ENCODE data around the gene DDI1. TPM values are rescaled to one million over a fixed set of nuclear protein-coding genes. Genes with fewer than 3 reads are reported as not detected.

The DDI1 gene
- total RNA-seq: not detected

DNA sequence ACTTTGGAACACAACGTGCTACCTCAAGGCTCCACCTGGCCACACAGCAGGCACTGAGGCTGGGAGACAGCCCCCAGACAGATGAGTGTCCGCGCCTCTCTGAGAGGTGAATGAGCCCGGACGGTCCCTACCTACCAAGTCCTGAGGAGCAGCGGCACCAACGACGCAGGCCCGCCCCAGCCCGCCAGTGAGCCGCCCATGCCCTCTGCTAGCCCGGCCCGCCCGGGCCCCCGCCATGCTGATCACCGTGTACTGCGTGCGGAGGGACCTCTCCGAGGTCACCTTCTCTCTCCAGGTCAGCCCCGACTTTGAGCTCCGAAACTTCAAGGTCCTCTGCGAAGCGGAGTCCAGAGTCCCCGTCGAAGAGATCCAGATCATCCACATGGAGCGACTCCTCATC, at the start of gene DDI1:
Gene DDI1, plus strand, starts transcription at position 53 of the 400 bp plus-strand sequence. Its CDS starts 183 bp downstream, at position 236.
- no peak for DNase-seq (ENCODE audit: low read depth in 2 of 3, low spot score in 2 of 3)

DNA sequence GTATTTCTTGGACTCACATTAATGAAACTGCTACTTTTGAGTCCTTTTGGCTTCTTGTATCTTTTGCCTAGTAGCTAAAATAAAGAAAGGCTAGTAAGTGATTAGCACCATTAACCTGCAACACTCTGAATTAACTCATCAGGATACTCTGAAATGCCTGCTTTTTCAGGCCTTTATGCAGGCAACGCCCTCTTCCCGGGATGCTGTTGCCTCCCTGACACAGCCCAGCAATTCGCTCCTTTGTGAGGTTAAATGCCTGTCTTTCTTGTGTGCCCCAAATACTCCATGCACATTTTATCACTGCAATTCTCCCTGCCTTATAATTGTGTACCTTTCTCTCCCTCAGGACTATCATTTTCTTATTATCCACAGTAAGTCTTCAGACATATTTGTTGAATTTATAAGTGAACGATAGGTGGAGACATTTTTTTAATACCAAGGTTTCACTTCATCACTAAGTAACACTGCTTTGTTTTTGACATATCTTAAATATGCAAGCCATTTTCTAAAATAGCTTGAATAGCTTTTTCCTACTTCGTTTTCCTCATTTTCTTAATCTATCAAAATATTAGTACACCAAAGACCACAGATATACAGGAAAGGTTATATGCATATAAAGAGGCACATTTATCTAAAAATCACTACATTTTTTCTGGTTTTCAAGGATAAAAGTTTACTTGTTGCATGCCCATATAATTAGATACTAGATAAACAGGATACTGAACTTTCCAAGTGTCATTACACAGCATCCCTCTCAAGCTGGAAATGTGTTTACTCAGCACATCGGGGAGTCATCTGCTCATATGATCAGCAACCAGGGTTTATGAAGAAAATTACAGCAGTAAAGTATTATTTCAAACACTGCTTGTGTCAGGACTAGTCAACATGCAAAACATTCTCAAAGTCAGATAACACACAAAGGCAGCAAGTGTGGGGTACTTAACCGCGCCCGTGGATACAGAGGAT, 48.5 kb upstream of the DDI1 start:
- no peak for DNase-seq (ENCODE audit: low read depth in 2 of 3, low spot score in 2 of 3)

DNA sequence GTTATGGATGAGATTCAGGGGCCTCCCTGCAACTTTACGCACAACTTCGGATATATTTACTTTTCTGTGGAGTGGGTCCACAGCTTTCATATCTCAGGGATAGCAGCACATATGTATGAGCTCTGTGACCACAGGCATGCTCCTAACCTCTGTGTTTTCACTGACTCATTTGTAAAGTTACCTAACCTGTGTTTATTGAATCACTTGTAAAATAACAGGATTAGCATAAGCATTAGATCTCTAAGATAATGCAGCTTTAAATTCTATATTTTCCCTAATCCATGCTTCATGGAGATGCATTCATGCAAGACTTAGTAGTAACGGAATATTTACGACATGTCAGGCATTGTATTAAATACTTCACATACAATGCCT, 47.9 kb upstream of the DDI1 start:
- no peak for DNase-seq (ENCODE audit: low read depth in 2 of 3, low spot score in 2 of 3)

DNA sequence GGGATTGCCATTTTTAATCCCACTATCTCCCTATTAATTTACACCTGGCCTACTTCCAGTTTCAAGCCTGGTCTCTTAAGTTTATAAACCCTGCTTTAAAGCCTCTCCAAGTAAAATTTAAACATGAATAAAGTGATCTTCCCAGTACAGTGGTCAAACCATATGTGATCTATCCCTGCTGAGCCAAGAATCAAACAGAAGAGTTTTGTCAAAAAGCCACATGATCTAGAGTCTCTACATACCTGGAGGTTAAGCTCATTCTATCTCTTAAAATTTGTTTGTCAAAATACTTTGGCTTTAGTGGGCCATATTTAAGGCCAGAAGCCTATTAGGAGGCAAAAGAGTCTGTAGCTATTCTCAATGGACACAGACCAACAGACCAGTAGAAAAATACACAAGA, 42.9 kb upstream of the DDI1 start:
- DNase-seq (ENCODE audit: low read depth in 2 of 3, low spot score in 2 of 3): no peak

DNA sequence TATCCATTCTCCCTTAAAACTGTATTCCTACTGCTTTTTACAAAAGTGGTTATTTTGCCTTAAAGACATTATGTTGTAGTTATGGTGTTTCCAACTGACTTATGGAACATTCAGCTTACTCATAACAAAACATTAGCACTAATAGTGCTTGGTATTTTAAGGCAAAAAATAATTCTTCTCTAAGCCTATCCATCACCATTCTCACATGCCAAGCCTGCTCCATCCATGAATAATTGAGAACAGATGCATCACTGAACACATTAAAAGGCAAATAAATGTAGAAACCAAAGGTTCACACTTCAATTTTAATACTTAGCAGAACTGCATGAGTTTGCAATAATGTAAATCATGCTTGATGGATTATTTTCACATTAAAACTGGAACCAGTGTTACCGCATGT, 42.3 kb upstream of the DDI1 start:
- DNase-seq (ENCODE audit: low read depth in 2 of 3, low spot score in 2 of 3): no peak

DNA sequence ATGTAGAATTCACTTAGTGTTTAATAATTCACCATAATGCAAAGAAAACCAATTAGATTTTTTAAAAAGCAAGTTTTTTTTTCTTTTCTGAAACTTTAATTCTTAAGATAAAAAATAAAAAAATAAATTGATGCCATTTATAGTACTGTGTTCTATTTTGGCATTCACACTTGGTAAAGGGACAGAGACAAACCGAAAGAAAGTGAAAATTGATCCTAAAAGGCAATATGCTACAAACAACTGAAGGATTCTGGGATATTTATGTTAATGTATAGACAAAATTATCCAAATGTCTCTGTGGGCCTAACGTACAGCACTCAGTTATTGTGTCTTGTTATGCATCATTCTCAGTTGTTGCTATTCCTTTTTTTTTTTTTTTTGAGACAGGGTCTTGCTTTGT, 41.9 kb upstream of the DDI1 start:
- DNase-seq (ENCODE audit: low read depth in 2 of 3, low spot score in 2 of 3): no peak

DNA sequence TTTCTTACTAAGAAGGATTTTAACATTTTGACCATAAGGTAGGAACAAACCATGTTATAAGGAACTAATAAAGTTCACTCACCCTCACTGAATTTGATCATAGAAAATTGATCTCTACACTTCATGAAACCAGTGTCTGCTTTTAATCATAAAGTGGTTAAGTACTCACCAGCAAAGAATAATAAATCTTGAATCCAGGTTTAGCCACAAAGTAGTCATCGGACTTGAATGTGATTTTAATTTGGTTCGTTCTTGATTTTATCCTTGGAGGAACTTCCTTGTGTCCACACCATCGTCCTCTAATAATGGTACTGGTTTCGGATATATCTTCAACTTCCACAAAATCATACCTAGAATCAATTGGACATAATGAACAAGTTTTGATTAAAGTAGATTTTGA, 40.5 kb upstream of the DDI1 start:
- DNase-seq (ENCODE audit: low read depth in 2 of 3, low spot score in 2 of 3): no peak

DNA sequence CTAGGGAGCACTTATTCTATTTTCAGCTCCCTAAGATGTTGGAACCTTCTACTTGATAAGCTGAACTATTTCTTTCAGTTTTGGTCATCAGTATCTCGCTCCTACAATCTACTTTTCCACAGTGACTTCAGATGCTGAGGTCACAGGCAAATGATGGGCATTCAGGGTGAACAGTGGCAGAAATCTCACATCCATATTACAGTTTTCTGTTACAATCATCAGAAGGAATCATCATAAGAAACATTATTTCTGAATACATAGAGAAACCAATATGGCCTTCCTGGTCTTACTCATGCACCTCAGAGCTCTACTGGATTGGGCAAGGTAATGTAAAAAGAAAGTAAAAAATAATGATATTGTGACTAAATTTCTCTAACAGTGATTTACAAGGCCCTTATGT, 39.4 kb upstream of the DDI1 start:
- no peak for DNase-seq (ENCODE audit: low read depth in 2 of 3, low spot score in 2 of 3)

DNA sequence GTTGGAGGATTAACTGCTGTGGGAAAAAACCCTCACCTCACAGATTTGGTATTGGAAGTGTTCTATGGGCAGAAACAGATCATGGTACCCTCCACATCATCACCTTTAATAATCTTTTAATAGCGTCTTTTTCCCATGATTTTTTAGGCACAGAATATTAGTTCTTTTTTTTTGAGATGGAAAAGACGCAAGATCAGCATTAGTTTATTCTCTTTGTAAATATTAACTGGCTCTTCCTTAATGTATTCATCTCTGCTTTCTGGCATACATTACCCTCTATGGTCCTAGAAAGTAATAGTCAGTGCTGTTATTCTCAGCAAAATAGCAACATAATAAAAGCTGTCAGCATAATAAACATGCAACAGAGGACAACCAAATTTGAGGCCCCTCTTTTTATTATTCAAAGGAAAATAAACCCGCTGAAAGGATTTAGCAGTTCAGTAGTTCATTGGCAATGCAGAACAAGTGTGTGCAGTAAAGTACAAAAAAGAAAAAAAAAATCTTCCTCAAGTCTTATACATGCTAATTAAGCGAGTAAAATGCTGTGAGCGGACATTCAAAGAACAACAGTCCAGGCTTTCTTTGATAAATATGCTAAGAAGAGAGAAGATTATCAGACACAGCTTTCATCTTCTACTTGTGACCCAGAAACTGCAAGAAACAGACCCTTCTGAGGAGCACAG, 37.5 kb upstream of the DDI1 start:
- no peak for DNase-seq (ENCODE audit: low read depth in 2 of 3, low spot score in 2 of 3)

DNA sequence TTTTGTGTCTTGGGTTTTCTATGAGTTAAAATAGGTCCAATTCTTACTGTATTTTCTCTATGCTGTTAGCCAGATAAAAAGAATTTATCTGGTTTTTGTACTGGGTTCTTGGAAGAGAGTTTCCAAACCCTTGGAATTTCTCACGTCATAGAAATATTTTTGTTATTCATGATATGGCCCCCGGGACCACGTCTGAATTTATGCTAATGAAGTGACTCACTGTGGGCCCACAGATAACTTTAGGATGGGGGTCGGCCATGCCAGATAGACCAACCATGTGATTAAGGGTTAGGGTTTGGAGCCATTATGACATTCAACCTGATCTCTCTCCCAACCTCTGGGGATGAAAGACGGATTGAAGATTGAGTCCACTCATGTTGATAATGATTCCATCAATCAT, 35.6 kb upstream of the DDI1 start:
- no peak for DNase-seq (ENCODE audit: low read depth in 2 of 3, low spot score in 2 of 3)

DNA sequence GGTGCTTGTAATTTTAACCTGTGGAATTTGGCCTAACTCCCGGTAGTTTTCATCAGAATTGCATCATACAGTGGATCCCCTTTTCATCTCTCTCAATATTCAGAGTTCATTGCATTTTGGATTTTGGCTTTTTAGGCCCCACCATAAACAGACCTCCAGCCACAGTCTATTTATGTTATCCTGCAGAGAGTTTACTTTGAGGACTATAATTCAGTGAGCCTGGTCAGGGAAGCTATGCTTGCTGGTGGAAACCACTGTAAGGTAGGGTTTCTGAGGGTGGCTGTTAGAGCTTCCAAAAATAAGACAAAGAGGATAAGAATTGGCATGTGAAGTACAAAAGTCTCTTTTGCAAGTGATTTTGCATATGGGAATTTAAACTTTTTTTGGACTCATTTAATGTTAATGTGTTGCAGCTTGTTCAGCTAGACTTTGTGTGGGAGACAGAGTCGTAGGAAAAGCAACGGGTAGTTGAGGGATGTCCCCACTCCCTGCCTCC, 34.8 kb upstream of the DDI1 start:
- DNase-seq (ENCODE audit: low read depth in 2 of 3, low spot score in 2 of 3): no peak

DNA sequence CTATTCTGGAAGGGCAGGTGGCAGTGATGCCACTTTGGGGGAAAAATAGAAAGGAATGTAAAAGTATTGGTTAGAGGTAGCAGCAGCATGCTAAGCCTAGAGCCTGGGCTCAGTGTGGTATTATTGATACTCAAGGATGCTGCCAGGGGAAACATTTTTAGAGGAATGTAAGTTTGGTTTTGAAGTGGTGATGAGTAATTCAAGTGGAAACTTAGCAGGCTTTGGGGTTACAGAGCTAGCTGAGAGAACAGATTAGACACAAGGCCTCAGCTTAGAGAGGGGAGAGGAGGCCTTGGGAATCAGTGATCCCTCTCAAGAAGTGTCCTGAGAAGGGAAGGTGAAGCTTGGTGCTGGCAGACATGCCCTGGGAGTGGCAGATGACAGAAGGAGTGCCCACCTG, 32.9 kb upstream of the DDI1 start:
- no peak for DNase-seq (ENCODE audit: low read depth in 2 of 3, low spot score in 2 of 3)

DNA sequence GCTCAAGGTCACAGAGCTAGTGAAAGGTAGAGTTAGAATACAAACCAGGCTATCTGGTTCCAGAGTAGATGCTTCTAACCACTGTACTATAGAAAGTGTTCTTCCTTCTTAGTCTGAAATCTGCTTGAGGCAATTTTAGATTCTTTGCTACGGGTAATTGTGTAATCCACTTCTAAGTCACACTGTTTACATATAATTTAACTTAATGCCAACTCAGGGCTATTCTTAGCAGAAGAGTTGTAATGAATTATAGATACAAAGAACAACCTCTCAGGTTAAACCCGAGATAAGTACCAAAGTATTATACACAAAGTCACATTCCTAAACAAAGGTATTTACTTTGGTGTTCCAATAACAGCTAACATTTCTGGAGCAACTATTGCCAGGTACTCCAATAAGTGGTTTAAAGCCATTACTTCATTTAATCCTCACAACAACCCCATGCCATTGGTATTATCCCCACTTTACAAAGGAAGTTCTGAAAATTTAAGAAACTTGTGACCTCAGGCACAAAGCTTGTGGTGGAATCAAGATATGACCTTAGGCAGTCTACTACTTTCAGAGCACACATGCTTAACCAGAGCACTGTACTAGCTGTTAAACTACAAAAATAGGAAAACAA, 31.1 kb upstream of the DDI1 start:
- DNase-seq (ENCODE audit: low read depth in 2 of 3, low spot score in 2 of 3): no peak

DNA sequence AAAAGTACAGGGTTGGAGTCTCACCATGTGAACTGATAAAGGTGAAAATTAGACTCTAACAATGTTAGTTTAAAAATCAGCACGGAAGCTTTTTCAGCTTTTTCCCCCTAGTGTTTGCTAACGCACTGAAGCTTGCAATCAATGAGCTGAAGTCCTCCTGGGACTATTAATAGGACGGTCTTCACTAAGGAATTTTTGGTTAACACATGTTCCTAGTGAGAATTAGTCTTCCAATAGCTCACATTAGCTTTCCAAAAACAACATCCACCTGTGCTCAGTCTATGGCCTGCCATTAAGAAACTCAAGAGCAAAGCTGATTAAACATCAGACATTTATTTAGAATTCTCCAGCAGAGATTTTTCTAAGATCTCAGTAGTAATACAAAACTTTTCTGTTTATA, 26.7 kb upstream of the DDI1 start:
- no peak for DNase-seq (ENCODE audit: low read depth in 2 of 3, low spot score in 2 of 3)

DNA sequence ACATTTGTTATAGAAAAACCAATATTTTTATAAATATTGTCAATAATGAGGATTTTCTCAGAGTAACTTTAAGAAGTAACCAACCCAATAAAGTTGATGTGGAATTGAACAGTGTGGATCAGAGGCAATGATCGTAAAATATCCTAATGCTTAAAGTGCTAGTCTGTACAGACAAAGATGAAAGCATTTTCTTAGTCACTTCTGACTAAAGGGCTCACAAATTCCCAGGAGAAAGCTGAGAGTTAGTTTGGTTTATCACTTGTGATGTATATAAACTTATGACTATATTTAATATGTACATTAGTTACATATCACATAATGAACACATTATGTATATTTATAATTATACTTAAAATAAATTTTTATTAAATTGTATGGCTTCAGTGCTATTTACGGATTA, 25.4 kb upstream of the DDI1 start:
- DNase-seq (ENCODE audit: low read depth in 2 of 3, low spot score in 2 of 3): no peak

DNA sequence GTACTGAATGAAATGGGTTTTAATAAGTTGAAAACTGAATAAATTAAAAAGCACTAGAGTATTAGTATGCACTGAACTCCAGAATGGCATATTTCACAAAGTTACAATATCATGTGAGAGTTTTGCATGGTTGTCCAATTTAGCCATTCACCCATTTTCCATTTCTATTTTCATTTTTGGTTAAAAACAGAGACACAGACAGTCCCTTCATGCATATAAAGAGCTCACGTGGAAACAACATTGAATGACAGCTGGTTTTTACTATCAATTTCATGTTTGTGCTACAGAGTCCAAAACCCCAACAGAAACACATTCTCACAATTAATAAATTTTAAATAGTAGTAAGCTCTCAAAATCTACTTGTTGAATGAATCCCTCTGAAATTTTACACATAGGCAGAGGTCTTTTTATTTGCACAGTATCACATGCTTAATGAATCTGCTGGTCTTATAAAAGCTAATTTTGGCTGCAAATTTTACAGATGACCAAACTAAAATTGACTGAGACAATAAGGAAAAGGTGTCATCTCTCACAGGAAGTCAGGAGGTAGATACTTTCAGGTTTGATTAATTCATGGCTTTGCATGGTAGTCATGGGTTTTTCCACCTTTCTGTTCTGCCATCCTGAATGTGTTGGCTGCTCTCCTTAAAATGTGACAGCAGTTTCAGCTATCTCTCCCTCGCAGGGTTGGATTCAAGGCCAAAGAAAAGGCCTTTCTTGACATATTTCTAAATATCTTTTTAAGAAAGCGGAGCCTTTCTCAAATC, 20.6 kb upstream of the DDI1 start:
- no peak for DNase-seq (ENCODE audit: low read depth in 2 of 3, low spot score in 2 of 3)

DNA sequence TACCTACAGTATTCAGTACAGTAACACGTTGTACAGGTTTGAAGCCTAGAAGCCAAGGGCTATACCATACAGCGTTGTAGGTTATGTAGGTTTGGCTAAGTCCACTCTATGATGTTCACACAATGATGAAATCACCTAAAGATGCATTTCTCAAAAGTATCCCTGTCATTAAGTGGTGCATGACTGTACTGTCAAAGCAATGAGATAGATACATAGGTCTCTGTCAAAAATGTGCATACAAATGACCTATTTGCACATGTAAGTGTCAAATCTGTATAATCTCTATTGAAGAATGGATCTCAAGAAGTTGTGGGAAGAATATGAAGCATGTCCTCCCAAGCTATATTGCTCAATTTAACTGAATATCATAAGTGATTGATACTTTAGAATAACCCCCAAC, 11.9 kb upstream of the DDI1 start:
- DNase-seq (ENCODE audit: low read depth in 2 of 3, low spot score in 2 of 3): no peak

DNA sequence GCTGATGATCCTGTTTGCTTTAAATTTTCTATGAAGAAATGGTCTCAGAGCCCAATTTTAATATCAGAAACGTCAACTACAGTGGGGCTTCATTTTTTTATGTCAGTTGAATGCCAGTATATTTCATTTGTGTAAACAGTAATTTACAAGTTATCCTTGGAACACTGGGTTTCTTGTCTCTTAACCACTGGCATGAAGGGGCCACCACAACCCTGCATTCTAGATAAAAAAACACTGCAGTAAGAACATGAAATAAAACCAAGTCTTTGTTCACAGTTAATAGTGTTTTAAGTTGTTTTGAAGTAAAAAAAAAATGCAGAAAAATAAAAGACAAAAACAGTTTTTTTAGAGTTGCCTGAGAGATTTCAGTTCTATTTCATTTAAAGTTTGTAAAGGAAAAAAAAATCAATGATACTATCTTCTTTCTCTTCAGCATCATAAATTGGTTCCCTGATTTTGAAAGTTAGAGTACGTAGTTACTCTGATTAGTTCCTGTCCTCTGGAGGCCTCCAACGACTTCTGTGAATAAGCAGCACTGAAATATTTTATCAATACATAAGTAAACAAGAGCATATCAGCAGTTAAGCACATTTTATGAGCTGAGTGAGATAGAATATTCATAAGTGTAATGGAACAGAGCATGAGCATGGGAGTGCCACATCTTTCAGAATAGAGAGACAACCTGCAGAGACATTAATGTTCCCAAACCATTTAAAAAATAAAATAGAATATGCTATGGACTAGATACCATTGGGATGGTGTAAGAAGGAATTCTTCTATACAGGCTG, 7.8 kb upstream of the DDI1 start:
- no peak for DNase-seq (ENCODE audit: low read depth in 2 of 3, low spot score in 2 of 3)

DNA sequence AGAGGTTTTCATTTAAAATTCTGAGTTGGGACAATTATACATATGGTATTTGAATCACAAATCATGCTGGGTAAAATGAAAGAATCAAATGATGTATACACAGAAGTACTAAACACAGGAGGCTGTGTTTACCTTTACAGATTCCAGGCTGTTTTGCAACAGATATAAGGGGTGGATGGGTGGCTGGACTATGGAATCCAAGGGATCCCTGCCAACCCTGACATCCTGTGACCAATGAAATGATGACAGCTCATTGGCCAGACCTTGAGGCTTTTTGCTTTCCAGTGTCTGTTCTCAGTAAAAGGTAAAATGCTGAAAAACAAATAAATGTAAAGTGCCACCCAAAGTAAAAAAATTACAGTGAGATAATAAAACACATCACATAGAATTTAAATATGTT, 3.3 kb upstream of the DDI1 start:
- DNase-seq (ENCODE audit: low read depth in 2 of 3, low spot score in 2 of 3): no peak

DNA sequence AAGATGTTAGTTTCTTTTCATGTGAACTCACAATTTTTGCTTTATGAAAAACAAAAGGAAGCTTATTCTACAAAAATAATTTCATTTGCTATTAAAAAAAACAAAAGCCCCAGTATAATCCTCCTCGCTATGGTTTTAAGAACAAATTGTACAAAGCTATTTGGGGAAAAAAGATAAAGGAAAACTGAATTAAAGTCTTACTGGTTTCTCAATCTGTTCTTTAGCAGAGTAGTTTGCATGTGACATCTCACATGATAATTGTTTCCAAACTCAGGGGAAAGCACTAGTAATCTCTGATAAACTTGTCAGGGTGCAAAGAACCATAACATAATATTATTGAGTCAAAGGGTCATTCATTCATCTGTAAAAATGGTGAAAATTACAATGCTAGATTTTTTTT, 2.9 kb upstream of the DDI1 start:
- DNase-seq (ENCODE audit: low read depth in 2 of 3, low spot score in 2 of 3): no peak
